ENCODE measurements around the gene CDON. TPM values are rescaled to one million over a fixed set of nuclear protein-coding genes. Genes with fewer than 3 reads are reported as not detected.

The CDON gene
- total and polyA plus RNA-seq, 5 donors: 4.4 to 32.2 (median 20.9) TPM

DNA sequence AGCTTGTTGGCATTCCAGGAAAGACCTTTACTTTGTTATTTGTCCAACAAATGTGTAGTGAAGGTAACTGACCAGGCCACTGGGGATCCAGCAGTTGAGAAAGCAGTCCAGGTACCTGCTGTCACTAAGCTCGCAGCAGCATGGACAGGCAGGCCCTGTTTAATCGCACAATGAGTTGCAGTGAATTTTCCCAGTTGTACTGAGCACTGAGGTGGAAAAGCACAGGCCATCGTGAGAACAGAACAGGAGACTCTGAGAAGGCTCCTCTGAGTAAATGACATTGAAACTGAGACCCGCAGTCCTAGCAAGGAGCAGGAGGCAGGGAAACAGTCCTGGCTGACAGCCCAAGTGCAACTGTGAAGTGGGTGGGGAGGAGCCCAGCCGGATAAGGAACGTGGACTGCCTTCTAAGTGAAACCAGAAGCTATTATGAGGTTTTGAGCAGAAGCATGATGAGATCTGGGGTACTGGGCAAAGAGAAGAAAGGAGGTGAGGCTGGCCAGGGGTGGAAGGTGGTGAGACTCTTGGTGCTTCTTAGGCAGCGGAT, 39.8 kb upstream of the CDON start:
- intact Hi-C loops (cut with DNase I): no loop called here
- no peak overlapping the region for H3K4me3 ChIP-seq (ENCODE audit: low read length)
- peaks cover 8% of the 10 kb centered on the region for H3K4me1 ChIP-seq (ENCODE audit: control insufficient read depth, insufficient read depth, low read length)
- no peaks in the 10 kb centered on the region for H3K9me3 ChIP-seq (ENCODE audit: control insufficient read depth, low read length)
- DNase-seq: peak; percentile 73 to 89 (median 79)
- peak overlapping the region; percentile 20 for H3K27ac ChIP-seq (ENCODE audit: low read length)
- ATAC-seq: peak; percentile 82 to 87
- no peaks in the 10 kb centered on the region for H3K27me3 ChIP-seq (ENCODE audit: control insufficient read depth, insufficient read depth)
- 35% methylated on average over 7 of the region's 7 CpGs for WGBS

DNA sequence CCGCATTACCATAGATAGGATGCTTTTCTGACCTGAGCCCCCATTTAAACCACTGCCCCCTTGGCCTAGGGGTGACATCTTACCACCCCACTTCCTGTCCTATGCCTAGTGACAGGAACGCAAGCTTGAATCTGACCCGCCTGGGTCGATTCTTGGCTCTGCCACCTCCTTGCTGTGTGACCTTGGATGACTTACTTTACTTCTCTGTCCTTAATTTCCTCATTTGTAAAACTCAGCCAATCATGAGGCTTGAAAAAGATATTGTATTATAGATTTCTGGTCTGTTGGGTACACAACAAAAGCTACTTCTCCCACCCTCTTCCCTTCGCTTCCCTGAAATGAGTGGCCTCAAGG, 39.2 kb upstream of the CDON start:
- no peaks in the 10 kb centered on the region for H3K27me3 ChIP-seq (ENCODE audit: control insufficient read depth, insufficient read depth)

DNA sequence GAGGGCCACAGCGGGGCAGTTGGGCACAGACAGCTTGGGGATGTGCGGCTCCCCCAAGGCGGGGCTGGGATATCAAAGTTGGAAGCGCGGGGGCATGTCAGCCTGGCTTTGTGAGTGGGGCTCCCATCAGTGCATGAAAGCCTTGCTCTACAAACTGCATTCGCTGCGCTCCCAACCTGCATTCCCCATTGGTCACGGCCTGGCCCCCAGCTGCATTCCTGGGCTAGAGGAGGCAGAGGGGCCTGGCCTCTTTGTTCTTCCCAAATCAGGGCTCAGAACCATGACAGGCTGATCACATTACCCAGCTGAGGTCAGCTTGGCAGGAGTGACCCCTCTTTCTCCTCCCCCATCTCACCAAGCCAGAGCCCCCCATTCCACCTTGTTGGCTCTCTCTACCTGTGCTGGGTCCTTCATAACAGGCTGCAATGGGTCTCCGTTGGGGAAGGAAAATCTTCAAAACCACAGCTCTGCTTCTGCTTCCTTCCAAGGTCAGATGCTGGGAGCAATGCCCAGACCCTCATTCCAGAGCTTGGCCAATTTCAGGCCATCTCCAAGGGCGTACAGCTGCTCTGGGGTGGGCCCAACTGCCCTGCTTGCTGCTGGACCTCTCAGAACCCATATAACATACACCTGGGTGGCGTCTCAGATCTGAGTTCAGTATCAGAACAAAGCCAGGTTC, 38.7 kb upstream of the CDON start:
- ATAC-seq: no peak

More for the DNA sequence above, 39.2 kb upstream of the CDON start:
- intact Hi-C loops (cut with DNase I): no loop called here
- Histone ChIP-seq H3K9me3 (ENCODE audit: control insufficient read depth, low read length) (no peaks in the 10 kb centered on the region), H3K27ac (ENCODE audit: low read length) (no peak overlapping the region), H3K4me3 (ENCODE audit: low read length) (no peak overlapping the region), H3K4me1 (ENCODE audit: control insufficient read depth, insufficient read depth, low read length) (peaks cover 8% of the 10 kb centered on the region)
- WGBS: 90% methylated on average over 5 of the region's 5 CpGs
- no peak for ATAC-seq
- DNase-seq: no peak

DNA sequence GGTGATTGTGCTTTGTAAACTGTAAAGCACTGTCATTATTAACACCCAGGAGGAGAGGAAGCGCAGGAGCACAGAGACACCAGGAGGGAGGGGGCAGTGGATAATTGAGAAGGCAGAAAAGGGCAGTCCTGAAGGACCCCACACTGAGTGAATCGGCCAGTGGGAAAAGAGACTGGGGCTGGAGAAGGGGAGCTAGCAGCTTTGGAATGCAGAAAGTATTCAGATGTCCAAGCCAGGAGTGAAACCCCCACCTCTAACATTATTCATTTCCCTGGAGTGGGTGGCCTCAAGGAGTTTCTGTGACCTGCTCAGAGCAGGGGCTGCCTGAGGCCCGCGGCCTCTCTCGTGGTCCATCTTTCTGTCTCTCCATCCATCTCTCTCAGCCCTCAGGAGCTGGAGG, 38.0 kb upstream of the CDON start:
- 93% methylated on average over 5 of the region's 5 CpGs for WGBS
- H3K27ac ChIP-seq (ENCODE audit: low read length): no peak overlapping the region
- no peak overlapping the region for H3K4me3 ChIP-seq (ENCODE audit: low read length)
- intact Hi-C loops (cut with DNase I): no loop called here
- ATAC-seq (no peak), DNase-seq (no peak)
- no peaks in the 10 kb centered on the region for H3K27me3 ChIP-seq (ENCODE audit: control insufficient read depth, insufficient read depth)
- H3K9me3 ChIP-seq (ENCODE audit: control insufficient read depth, low read length): no peaks in the 10 kb centered on the region
- peaks cover 8% of the 10 kb centered on the region for H3K4me1 ChIP-seq (ENCODE audit: control insufficient read depth, insufficient read depth, low read length)

More for the DNA sequence above, 38.7 kb upstream of the CDON start:
- no peak overlapping the region for H3K4me3 ChIP-seq (ENCODE audit: low read length)
- 84% methylated on average over 11 of the region's 11 CpGs for WGBS
- DNase-seq: peak in 1 of 3 donors; percentile 45
- H3K27me3 ChIP-seq (ENCODE audit: control insufficient read depth, insufficient read depth): no peaks in the 10 kb centered on the region
- no peaks in the 10 kb centered on the region for H3K9me3 ChIP-seq (ENCODE audit: control insufficient read depth, low read length)
- intact Hi-C loops (cut with DNase I): no loop called here
- peaks cover 8% of the 10 kb centered on the region for H3K4me1 ChIP-seq (ENCODE audit: control insufficient read depth, insufficient read depth, low read length)
- H3K27ac ChIP-seq (ENCODE audit: low read length): no peak overlapping the region

DNA sequence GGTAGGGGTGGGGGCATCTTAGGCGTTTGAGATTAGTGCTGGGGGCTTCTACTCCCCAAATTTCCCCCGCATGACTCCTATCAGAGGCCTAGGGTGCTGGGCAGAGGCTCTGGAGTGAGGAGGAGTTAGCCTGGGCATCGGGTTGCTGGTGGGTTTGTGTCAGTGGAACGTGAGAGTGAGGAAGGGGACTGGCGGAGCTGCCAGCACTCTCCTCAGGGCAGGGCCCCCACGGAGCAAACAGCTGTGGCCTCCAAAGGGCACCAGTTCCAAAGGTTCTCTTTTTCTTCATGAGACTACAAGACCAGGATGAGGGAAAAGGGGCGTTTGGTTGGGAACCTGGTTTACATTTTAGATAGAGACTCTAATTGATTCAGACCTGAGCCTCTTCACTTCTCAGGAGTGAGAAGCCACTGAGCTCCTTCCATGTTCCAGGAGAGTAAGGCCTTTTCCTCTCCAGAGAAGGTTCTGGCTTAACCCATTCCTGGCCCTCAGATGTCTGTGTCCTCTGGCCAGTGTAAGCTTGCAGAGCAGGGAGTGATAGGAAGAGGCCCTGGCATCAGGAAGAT, 35.6 kb upstream of the CDON start:
- H3K4me3 ChIP-seq (ENCODE audit: low read length): no peak overlapping the region
- DNase-seq (no peak), ATAC-seq (no peak)
- WGBS: 84% methylated on average over 7 of the region's 7 CpGs
- no peak overlapping the region for H3K27ac ChIP-seq (ENCODE audit: low read length)
- no peaks in the 10 kb centered on the region for H3K9me3 ChIP-seq (ENCODE audit: control insufficient read depth, low read length)
- no peaks in the 10 kb centered on the region for H3K27me3 ChIP-seq (ENCODE audit: control insufficient read depth, insufficient read depth)
- intact Hi-C loops (cut with DNase I): no loop called here
- H3K4me1 ChIP-seq (ENCODE audit: control insufficient read depth, insufficient read depth, low read length): peaks cover 8% of the 10 kb centered on the region

DNA sequence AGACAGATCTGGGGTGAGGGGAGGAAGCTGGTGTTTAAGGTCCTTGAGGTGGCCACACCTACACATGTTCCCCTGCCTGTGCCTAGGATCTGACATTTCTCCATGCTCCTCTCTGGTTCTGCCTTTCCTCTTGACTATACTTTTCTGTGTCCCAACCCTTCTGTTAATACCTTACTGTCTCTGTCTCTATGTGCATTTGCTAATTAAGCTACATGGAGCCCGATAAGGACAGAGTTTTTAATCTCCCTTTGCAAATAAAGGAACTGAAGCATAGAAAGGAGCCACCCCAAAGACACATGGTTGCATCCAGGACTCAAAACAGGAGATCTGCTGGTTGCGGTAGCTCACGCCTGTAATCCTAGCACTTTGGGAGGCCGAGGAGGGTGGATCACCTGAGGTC, 33.1 kb upstream of the CDON start:
- no peaks in the 10 kb centered on the region for H3K9me3 ChIP-seq (ENCODE audit: control insufficient read depth, low read length)
- intact Hi-C loops (cut with DNase I): no loop called here
- DNase-seq: no peak
- 96% methylated on average over 4 of the region's 4 CpGs for WGBS
- H3K4me1 ChIP-seq (ENCODE audit: control insufficient read depth, insufficient read depth, low read length): no peaks in the 10 kb centered on the region
- no peak overlapping the region for H3K27ac ChIP-seq (ENCODE audit: low read length)
- no peak overlapping the region for H3K4me3 ChIP-seq (ENCODE audit: low read length)
- no peaks in the 10 kb centered on the region for H3K27me3 ChIP-seq (ENCODE audit: control insufficient read depth, insufficient read depth)
- no peak for ATAC-seq

DNA sequence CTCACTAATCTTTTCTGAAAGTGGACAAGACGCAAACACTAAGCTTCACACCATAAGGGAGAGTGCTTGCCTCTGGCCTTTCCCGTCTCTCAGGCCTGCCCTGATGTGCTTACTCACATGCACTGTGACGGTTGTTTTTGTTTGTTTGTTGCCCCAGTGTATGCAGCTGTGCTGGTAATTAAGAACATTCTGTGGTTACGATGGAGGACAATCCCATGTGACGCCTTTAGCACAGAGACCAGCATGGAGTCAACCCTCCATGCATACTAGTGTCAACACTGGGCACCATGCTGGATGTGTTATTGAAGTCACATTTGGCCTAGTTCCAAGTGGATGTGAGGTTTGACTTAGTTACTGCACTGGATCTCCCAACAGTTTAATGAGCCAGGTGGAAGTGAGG, 27.8 kb upstream of the CDON start:
- no peak for DNase-seq
- 91% methylated on average over 5 of the region's 5 CpGs for WGBS
- no peak overlapping the region for H3K27ac ChIP-seq (ENCODE audit: low read length)
- H3K4me1 ChIP-seq (ENCODE audit: control insufficient read depth, insufficient read depth, low read length): no peaks in the 10 kb centered on the region
- no peak for ATAC-seq
- no peak overlapping the region for H3K4me3 ChIP-seq (ENCODE audit: low read length)
- no peaks in the 10 kb centered on the region for H3K27me3 ChIP-seq (ENCODE audit: control insufficient read depth, insufficient read depth)
- H3K9me3 ChIP-seq (ENCODE audit: control insufficient read depth, low read length): no peaks in the 10 kb centered on the region
- intact Hi-C loops (cut with DNase I): no loop called here

DNA sequence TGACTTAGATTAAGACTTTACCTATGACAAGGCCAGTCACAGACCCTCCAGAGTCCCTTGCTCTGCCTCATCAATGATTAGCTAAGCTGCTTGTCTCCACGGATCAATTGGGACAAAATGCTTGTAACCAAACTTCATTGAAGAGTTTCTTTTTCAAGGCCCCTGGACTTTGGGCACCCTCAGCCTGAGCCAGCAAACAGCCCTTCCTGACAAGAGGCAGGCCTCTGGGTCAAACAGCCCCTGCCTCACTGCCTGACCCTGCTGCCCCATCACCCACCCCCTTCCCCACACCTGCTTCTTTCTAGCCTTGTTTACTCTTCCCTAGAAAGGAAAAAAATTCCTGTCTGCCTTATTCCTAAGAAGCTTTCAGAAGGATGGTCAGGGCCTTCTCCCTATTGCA, 26.3 kb upstream of the CDON start:
- intact Hi-C loops (cut with DNase I): no loop called here
- H3K27ac ChIP-seq (ENCODE audit: low read length): no peak overlapping the region
- no peak for ATAC-seq
- H3K4me1 ChIP-seq (ENCODE audit: control insufficient read depth, insufficient read depth, low read length): no peaks in the 10 kb centered on the region
- DNase-seq: no peak
- H3K9me3 ChIP-seq (ENCODE audit: control insufficient read depth, low read length): no peaks in the 10 kb centered on the region
- 68% methylated on average over 1 of the region's 1 CpG for WGBS
- no peak overlapping the region for H3K4me3 ChIP-seq (ENCODE audit: low read length)
- no peaks in the 10 kb centered on the region for H3K27me3 ChIP-seq (ENCODE audit: control insufficient read depth, insufficient read depth)

DNA sequence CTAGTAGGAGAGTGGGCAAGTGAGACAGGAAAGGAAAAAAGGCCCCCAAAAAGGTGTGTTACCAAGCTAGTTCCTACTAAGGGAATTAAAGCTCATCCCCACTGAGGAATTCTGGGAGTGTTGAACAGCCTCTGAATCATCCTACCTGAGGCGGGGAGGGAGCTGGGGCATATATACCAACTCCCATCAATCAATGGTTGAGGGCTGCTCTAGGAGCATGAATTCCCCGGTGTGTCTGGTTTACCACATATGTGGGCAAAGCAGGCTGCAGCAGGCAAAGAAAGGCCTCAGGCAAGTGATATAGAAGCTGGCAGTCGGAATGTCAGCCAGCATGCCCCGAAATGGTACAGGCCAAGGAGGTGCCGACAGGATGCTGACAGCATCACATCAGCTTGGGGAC, 23.6 kb upstream of the CDON start:
- Histone ChIP-seq H3K27ac (ENCODE audit: low read length) (no peak overlapping the region), H3K4me1 (ENCODE audit: control insufficient read depth, insufficient read depth, low read length) (no peaks in the 10 kb centered on the region), H3K9me3 (ENCODE audit: control insufficient read depth, low read length) (no peaks in the 10 kb centered on the region), H3K27me3 (ENCODE audit: control insufficient read depth, insufficient read depth) (no peaks in the 10 kb centered on the region), H3K4me3 (ENCODE audit: low read length) (no peak overlapping the region)
- intact Hi-C loops (cut with DNase I): no loop called here
- DNase-seq (no peak), ATAC-seq (no peak)
- WGBS: 80% methylated on average over 5 of the region's 5 CpGs

DNA sequence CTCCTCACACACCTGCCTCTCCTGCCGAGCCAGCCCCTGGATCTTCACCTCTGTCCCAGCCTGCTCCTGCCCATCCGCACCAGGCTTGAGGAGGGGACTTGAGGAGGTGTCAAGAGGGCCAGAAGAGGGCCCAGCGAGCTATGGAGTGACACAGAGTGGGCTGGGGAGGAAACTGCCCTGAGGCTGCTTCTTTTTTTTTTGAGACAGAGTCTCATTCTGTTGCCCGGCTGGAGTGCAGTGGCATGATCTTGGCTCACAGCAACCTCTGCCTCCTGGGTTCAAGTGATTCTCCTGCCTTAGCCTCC, 21.9 kb upstream of the CDON start:
- Histone ChIP-seq H3K4me3 (ENCODE audit: low read length) (no peak overlapping the region), H3K27ac (ENCODE audit: low read length) (no peak overlapping the region), H3K4me1 (ENCODE audit: control insufficient read depth, insufficient read depth, low read length) (peaks cover 5% of the 10 kb centered on the region), H3K9me3 (ENCODE audit: control insufficient read depth, low read length) (no peaks in the 10 kb centered on the region), H3K27me3 (ENCODE audit: control insufficient read depth, insufficient read depth) (no peaks in the 10 kb centered on the region)
- intact Hi-C loops (cut with DNase I): no loop called here
- 81% methylated on average over 4 of the region's 4 CpGs for WGBS
- DNase-seq (no peak), ATAC-seq (no peak)

DNA sequence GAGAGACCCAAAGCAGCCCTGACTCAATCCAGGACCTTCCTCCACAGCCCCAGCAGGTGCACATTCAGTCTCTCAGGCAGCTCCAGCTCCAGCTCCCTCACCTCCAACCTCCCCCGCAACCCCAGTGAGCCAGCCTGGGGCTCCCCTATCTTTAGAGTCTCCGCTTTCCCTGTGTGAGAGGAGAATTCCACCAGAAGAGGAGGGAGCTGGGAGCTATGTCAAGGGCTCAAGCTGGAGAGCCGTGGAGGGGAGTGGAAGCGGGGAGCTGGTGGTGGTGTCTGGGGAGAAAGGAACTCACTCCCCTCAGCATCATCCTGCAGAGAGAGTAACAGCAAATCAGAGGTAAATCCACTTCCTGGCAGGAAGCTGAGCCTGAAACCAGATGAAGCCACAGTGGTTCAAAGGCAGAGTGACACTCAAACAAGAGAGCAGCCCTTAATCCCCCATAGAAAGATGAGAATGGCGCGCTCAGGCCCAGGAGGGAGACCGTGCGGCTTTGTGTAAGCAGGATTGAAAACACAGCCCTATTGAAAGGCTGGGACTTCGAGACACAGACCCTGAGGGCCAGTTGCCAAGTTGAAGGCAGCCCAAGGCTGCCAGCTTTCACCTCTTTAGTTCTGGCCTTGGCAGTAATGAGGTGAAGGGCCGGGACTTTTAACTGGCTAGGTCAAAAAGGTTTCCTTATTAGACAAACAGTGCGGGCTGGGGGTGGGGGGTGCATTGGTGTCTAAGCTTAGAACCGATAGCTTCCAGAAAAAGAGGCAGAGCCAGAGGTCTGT, 21.4 kb upstream of the CDON start:
- Histone ChIP-seq H3K27ac (ENCODE audit: low read length) (no peak overlapping the region), H3K4me1 (ENCODE audit: control insufficient read depth, insufficient read depth, low read length) (peaks cover 5% of the 10 kb centered on the region), H3K4me3 (ENCODE audit: low read length) (no peak overlapping the region), H3K9me3 (ENCODE audit: control insufficient read depth, low read length) (no peaks in the 10 kb centered on the region), H3K27me3 (ENCODE audit: control insufficient read depth, insufficient read depth) (no peaks in the 10 kb centered on the region)
- no peak for ATAC-seq
- DNase-seq: no peak
- intact Hi-C loops (cut with DNase I): no loop called here
- 71% methylated on average over 12 of the region's 12 CpGs for WGBS

Data from right cardiac atrium (tissue), 5 donors.